ENCODE measurements around the gene CDH23. TPM values are rescaled to one million over a fixed set of nuclear protein-coding genes. Genes with fewer than 3 reads are reported as not detected.

CDH23 gene
- total RNA-seq, 2 experiments from 2014 or later: 4.6 to 5.2 TPM

DNA sequence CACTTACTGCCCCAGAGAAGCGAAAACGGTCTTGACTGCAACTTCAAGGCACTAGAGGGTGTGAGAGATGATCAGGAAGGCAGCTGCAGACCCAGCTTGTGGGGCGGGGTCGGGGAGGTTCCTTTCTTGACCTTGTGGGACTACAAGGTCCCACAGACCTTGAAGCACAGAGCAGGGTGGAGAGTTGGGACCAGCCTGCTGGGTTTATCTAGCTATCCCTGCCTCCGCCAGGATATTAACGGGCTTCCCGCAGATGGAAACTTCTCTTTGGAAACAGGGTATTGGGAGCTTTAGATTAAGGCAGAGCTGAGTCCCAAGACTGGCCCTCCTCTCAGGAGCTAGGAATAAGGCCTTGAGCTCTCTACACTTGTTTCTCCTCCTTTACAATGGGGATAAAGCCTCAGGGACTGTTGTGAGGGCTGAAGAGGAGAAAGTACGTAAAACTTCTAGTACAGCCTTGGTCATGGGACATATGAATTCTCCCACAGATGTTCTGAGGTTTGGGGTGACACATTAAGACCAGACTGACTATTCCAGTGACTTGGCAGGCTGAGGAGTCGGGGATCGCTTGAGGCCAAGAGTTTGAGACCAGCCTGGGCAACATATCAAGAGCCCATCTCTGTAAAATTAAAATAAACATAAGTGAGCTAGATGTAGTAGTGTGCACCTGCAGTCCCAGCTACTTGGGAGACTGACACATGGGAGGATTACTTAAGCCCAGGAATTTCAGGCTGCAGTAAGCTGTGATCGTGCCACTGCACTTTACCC lies 153.2 kb downstream of the CDH23 start:
- ATAC-seq (ENCODE audit: poor library complexity): no peak
- H3K9me3 Mint-ChIP-seq: no peaks in the 10 kb centered on the region
- no peaks in the 10 kb centered on the region for H3K27me3 Mint-ChIP-seq
- ChIA-PET POLR2A (interaction anchor here (0.6 kb wide), 1 partner anchor 205 kb away, joined by 3 read pairs; no protein-coding TSS in a partner anchor), CTCF (interaction anchor here (0.9 kb wide), 1 partner anchor 18 kb away, joined by 3 read pairs; no protein-coding TSS in a partner anchor)
- Histone ChIP-seq H3K27me3 (ENCODE audit: control insufficient read depth in 1 of 2, insufficient read depth in 2 of 2, low read length in 2 of 2) (no peaks in the 10 kb centered on the region), H3K27ac (ENCODE audit: low read depth in 1 of 2, low read length in 2 of 2) (no peak overlapping the region), H3K4me3 (ENCODE audit: low read length) (no peak overlapping the region), H3K36me3 (ENCODE audit: insufficient read depth, low read length) (no peaks in the 10 kb centered on the region), H3K4me1 (ENCODE audit: insufficient read depth, low read length) (no peaks in the 10 kb centered on the region), H3K9me3 (ENCODE audit: control insufficient read depth in 1 of 2, insufficient read depth in 1 of 2, low read length in 2 of 2) (no peaks in the 10 kb centered on the region)
- H3K4me1 Mint-ChIP-seq (ENCODE audit: low read depth): no peaks in the 10 kb centered on the region
- H3K4me3 Mint-ChIP-seq: no peak overlapping the region
- no peak overlapping the region for H3K27ac Mint-ChIP-seq
- no peaks in the 10 kb centered on the region for H3K36me3 Mint-ChIP-seq (ENCODE audit: low read depth)
- TF ChIP-seq, protein P1, sequence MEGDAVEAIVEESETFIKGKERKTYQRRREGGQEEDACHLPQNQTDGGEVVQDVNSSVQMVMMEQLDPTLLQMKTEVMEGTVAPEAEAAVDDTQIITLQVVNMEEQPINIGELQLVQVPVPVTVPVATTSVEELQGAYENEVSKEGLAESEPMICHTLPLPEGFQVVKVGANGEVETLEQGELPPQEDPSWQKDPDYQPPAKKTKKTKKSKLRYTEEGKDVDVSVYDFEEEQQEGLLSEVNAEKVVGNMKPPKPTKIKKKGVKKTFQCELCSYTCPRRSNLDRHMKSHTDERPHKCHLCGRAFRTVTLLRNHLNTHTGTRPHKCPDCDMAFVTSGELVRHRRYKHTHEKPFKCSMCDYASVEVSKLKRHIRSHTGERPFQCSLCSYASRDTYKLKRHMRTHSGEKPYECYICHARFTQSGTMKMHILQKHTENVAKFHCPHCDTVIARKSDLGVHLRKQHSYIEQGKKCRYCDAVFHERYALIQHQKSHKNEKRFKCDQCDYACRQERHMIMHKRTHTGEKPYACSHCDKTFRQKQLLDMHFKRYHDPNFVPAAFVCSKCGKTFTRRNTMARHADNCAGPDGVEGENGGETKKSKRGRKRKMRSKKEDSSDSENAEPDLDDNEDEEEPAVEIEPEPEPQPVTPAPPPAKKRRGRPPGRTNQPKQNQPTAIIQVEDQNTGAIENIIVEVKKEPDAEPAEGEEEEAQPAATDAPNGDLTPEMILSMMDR (IDR thresholded peaks at IDR 0.05): no peak
- DNase-seq: no peak
- intact Hi-C loops (cut with DNase I, micrococcal nuclease): no loop called here

DNA sequence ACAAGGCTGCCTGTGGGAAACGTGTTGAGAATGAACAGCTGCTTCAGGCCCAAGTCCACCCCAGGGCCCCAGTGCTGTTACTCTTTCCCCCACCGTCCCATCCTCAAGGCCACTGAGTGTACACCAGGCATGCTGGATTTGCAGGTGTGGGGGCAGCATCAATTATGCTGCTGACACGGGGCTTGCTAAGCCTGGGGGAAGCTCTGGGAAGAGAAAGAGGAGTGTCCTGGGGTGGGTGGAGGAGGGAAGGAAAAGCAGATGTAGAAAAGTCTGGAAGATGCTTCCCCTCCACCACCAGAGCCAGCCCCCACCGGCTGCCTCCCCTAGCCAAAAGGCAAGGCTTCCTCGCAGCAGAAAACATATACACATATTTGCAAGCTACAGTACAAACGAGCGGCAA lies 153.9 kb downstream of the CDH23 start:
- no peaks in the 10 kb centered on the region for H3K4me1 Mint-ChIP-seq (ENCODE audit: low read depth)
- no peak overlapping the region for H3K27ac Mint-ChIP-seq
- CTCF ChIA-PET: interaction anchor here (0.9 kb wide), 1 partner anchor 18 kb away, joined by 3 read pairs; no protein-coding TSS in a partner anchor

DNA sequence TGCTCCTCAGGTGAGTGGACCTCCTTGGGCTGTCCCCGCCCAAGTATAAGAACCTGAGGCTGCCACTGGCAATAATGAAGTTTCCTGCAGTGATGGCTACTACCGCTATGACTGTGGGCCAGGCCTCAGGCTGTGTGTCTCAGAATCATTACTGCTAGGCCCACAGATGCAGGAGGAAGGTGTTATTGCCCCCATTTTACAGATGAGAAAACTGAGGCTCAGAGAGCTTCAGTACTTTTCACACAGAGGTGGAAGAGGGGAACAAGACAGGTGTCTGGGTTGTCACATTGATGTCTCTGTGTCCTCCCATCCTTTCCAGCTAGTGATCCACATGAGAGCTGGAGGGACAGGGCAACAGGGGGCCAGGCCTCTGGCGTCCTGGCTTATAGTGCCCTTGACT lies 155.2 kb downstream of the CDH23 start:
- TF ChIP-seq, protein P1 (IDR thresholded peaks at IDR 0.05): no peak

More for the DNA sequence above, 153.9 kb downstream of the CDH23 start:
- ATAC-seq (ENCODE audit: poor library complexity): no peak
- Histone ChIP-seq H3K4me3 (ENCODE audit: low read length) (no peak overlapping the region), H3K27me3 (ENCODE audit: control insufficient read depth in 1 of 2, insufficient read depth in 2 of 2, low read length in 2 of 2) (no peaks in the 10 kb centered on the region), H3K36me3 (ENCODE audit: insufficient read depth, low read length) (no peaks in the 10 kb centered on the region), H3K27ac (ENCODE audit: low read depth in 1 of 2, low read length in 2 of 2) (no peak overlapping the region), H3K9me3 (ENCODE audit: control insufficient read depth in 1 of 2, insufficient read depth in 1 of 2, low read length in 2 of 2) (no peaks in the 10 kb centered on the region), H3K4me1 (ENCODE audit: insufficient read depth, low read length) (no peaks in the 10 kb centered on the region)
- Mint-ChIP-seq H3K9me3 (no peaks in the 10 kb centered on the region), H3K36me3 (ENCODE audit: low read depth) (no peaks in the 10 kb centered on the region), H3K4me3 (no peak overlapping the region), H3K27me3 (no peaks in the 10 kb centered on the region)
- POLR2A ChIA-PET: no interaction called here
- no peak for DNase-seq
- intact Hi-C loops (cut with DNase I, micrococcal nuclease): no loop called here
- TF ChIP-seq, protein P1 (IDR thresholded peaks at IDR 0.05): no peak

More for the DNA sequence above, 155.2 kb downstream of the CDH23 start:
- H3K4me1 ChIP-seq (ENCODE audit: insufficient read depth, low read length): no peaks in the 10 kb centered on the region
- intact Hi-C loops (cut with DNase I, micrococcal nuclease): no loop called here
- ChIA-PET CTCF (no interaction called here), POLR2A (no interaction called here)
- H3K9me3 Mint-ChIP-seq: no peaks in the 10 kb centered on the region
- no peaks in the 10 kb centered on the region for H3K36me3 Mint-ChIP-seq (ENCODE audit: low read depth)
- H3K4me3 ChIP-seq (ENCODE audit: low read length): no peak overlapping the region
- H3K4me1 Mint-ChIP-seq (ENCODE audit: low read depth): no peaks in the 10 kb centered on the region
- no peak for ATAC-seq (ENCODE audit: poor library complexity)
- DNase-seq: no peak
- H3K27me3 Mint-ChIP-seq: peaks cover 6% of the 10 kb centered on the region
- no peak overlapping the region for H3K4me3 Mint-ChIP-seq
- no peaks in the 10 kb centered on the region for H3K27me3 ChIP-seq (ENCODE audit: control insufficient read depth in 1 of 2, insufficient read depth in 2 of 2, low read length in 2 of 2)
- no peaks in the 10 kb centered on the region for H3K36me3 ChIP-seq (ENCODE audit: insufficient read depth, low read length)
- no peak overlapping the region for H3K27ac ChIP-seq (ENCODE audit: low read depth in 1 of 2, low read length in 2 of 2)
- H3K27ac Mint-ChIP-seq: no peak overlapping the region
- H3K9me3 ChIP-seq (ENCODE audit: control insufficient read depth in 1 of 2, insufficient read depth in 1 of 2, low read length in 2 of 2): no peaks in the 10 kb centered on the region
